ENCODE measurements around the gene DACT2. TPM values are rescaled to one million over a fixed set of nuclear protein-coding genes. Genes with fewer than 3 reads are reported as not detected.
A peak's percentile ranks its signal among the peaks of the same experiment; 100 is the strongest.

DACT2 gene
- total RNA-seq, 1 donor from 2014 or later, result 0.36 TPM

GRCh38 chr6:168300975-168301647 lies 18.5 kb downstream of the DACT2 start:
- Histone ChIP-seq H3K9me3 (ENCODE audit: low read depth) (no peaks in the 10 kb centered on the region), H2AFZ (replicated peaks) (peak overlapping the region; percentile 4), H3K27me3 (peaks cover 67% of the 10 kb centered on the region), H3K4me2 (peak overlapping the region; percentile 72), H3F3A (ENCODE audit: low read depth) (peaks cover 20% of the 10 kb centered on the region), H3K36me3 (no peaks in the 10 kb centered on the region), H3K4me3 (peak overlapping the region; percentile 22), H3K27ac (no peak overlapping the region), H4K20me1 (ENCODE audit: low read depth) (no peaks in the 10 kb centered on the region), H3K79me2 (ENCODE audit: low read depth) (no peaks in the 10 kb centered on the region), H3K9ac (no peak overlapping the region), H3K4me1 (peaks cover 19% of the 10 kb centered on the region)
- no peak overlapping the region for H3K27ac Mint-ChIP-seq
- TF ChIP-seq EZH2phosphoT487 (IDR thresholded peaks at IDR 0.05) (no peak), EZH2 (IDR thresholded peaks at IDR 0.05) (no peak)
- TF ChIP-seq, protein P1, sequence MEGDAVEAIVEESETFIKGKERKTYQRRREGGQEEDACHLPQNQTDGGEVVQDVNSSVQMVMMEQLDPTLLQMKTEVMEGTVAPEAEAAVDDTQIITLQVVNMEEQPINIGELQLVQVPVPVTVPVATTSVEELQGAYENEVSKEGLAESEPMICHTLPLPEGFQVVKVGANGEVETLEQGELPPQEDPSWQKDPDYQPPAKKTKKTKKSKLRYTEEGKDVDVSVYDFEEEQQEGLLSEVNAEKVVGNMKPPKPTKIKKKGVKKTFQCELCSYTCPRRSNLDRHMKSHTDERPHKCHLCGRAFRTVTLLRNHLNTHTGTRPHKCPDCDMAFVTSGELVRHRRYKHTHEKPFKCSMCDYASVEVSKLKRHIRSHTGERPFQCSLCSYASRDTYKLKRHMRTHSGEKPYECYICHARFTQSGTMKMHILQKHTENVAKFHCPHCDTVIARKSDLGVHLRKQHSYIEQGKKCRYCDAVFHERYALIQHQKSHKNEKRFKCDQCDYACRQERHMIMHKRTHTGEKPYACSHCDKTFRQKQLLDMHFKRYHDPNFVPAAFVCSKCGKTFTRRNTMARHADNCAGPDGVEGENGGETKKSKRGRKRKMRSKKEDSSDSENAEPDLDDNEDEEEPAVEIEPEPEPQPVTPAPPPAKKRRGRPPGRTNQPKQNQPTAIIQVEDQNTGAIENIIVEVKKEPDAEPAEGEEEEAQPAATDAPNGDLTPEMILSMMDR (IDR thresholded peaks at IDR 0.05), result no peak
- DNase-seq (ENCODE audit: low spot score), result no peak
- H3K4me1 Mint-ChIP-seq, result peaks cover 42% of the 10 kb centered on the region
- H3K4me3 Mint-ChIP-seq, result no peak overlapping the region
- no peaks in the 10 kb centered on the region for H3K36me3 Mint-ChIP-seq
- H3K9me3 Mint-ChIP-seq, result peaks cover 2% of the 10 kb centered on the region
- peaks cover 11% of the 10 kb centered on the region for H3K27me3 Mint-ChIP-seq (ENCODE audit: insufficient read depth, low read depth)

GRCh38 chr6:168299541-168300511 lies 19.8 kb downstream of the DACT2 start:
- Histone ChIP-seq H3K4me2 (no peak overlapping the region), H3K4me3 (no peak overlapping the region), H3K36me3 (no peaks in the 10 kb centered on the region), H3K79me2 (ENCODE audit: low read depth) (no peaks in the 10 kb centered on the region), H3F3A (ENCODE audit: low read depth) (peaks cover 20% of the 10 kb centered on the region), H2AFZ (replicated peaks) (no peak overlapping the region), H3K27me3 (peaks cover 67% of the 10 kb centered on the region), H4K20me1 (ENCODE audit: low read depth) (no peaks in the 10 kb centered on the region), H3K9me3 (ENCODE audit: low read depth) (no peaks in the 10 kb centered on the region), H3K4me1 (peaks cover 19% of the 10 kb centered on the region), H3K9ac (no peak overlapping the region), H3K27ac (no peak overlapping the region)
- no peak for DNase-seq (ENCODE audit: low spot score)
- Mint-ChIP-seq H3K9me3 (peaks cover 2% of the 10 kb centered on the region), H3K27me3 (ENCODE audit: insufficient read depth, low read depth) (peaks cover 5% of the 10 kb centered on the region), H3K4me3 (no peak overlapping the region), H3K36me3 (no peaks in the 10 kb centered on the region), H3K27ac (no peak overlapping the region), H3K4me1 (peaks cover 31% of the 10 kb centered on the region)
- TF ChIP-seq, protein P1 (IDR thresholded peaks at IDR 0.05), result no peak
- TF ChIP-seq EZH2phosphoT487 (IDR thresholded peaks at IDR 0.05) (no peak), EZH2 (IDR thresholded peaks at IDR 0.05) (no peak)

GRCh38 chr6:168297643-168298042 lies 21.9 kb downstream of the DACT2 start:
- Histone ChIP-seq H3K9me3 (ENCODE audit: low read depth) (no peaks in the 10 kb centered on the region), H3K27me3 (peaks cover 52% of the 10 kb centered on the region), H3K27ac (no peak overlapping the region), H3K79me2 (ENCODE audit: low read depth) (no peaks in the 10 kb centered on the region), H3K9ac (no peak overlapping the region), H3K4me3 (no peak overlapping the region), H3K4me1 (peaks cover 19% of the 10 kb centered on the region), H3K4me2 (no peak overlapping the region), H2AFZ (replicated peaks) (no peak overlapping the region), H3K36me3 (no peaks in the 10 kb centered on the region), H3F3A (ENCODE audit: low read depth) (peaks cover 20% of the 10 kb centered on the region), H4K20me1 (ENCODE audit: low read depth) (no peaks in the 10 kb centered on the region)
- Mint-ChIP-seq H3K36me3 (no peaks in the 10 kb centered on the region), H3K27ac (no peak overlapping the region), H3K27me3 (ENCODE audit: insufficient read depth, low read depth) (peaks cover 5% of the 10 kb centered on the region), H3K9me3 (peaks cover 2% of the 10 kb centered on the region), H3K4me1 (peaks cover 16% of the 10 kb centered on the region), H3K4me3 (no peak overlapping the region)
- DNase-seq (ENCODE audit: low spot score), result no peak
- TF ChIP-seq EZH2 (IDR thresholded peaks at IDR 0.05) (no peak), EZH2phosphoT487 (IDR thresholded peaks at IDR 0.05) (no peak)
- TF ChIP-seq, protein P1 (IDR thresholded peaks at IDR 0.05), result no peak

Measured in neural progenitor cell (in vitro differentiated cells).